ENCODE measurements around the gene PTPRM. TPM values are rescaled to one million over a fixed set of nuclear protein-coding genes. Genes with fewer than 3 reads are reported as not detected.

The PTPRM gene
- total RNA-seq, 1 experiment from 2014 or later = 14.5 TPM

- peak; percentile 21; the same call in 1 of the 2 replicates for TF ChIP-seq CEBPB (IDR thresholded peaks at IDR 0.05; ENCODE audit: low read depth)
- TF ChIP-seq CTCF (IDR thresholded peaks at IDR 0.05 in 2 of 3, conservative IDR thresholded peaks at IDR 0.05 in 1 of 3; ENCODE audit: borderline replicate concordance in 1 of 3, insufficient read depth in 1 of 3, low read depth in 2 of 3, low read length in 2 of 3) = peak; percentile 23 to 48 (median 35); a peak in 4 of 6 replicates
- peak; percentile 59; the same call in 1 of the 2 replicates for TF ChIP-seq CBX3 (IDR thresholded peaks at IDR 0.05; ENCODE audit: low read depth)
- TF ChIP-seq EZH2phosphoT487 (IDR thresholded peaks at IDR 0.05; ENCODE audit: borderline replicate concordance) = no peak
- TF ChIP-seq MAX (IDR thresholded peaks at IDR 0.05) = peak; percentile 72
- no peak for TF ChIP-seq ZBTB33 (IDR thresholded peaks at IDR 0.05; ENCODE audit: extremely low read depth, insufficient replicate concordance, low read length)
- peak; percentile 42 for TF ChIP-seq TCF7L2 (IDR thresholded peaks at IDR 0.05; ENCODE audit: borderline replicate concordance, extremely low read depth, insufficient read depth, insufficient read length)
- TF ChIP-seq RAD21 (IDR thresholded peaks at IDR 0.05; ENCODE audit: low read depth) = peak; percentile 72
- TF ChIP-seq SP1 (IDR thresholded peaks at IDR 0.05; ENCODE audit: low read depth) = peak; percentile 46
- TF ChIP-seq ELF1 (IDR thresholded peaks at IDR 0.05; ENCODE audit: borderline replicate concordance, low read depth) = no peak
- no peak for TF ChIP-seq REST (IDR thresholded peaks at IDR 0.05; ENCODE audit: low read depth)
- no peak for TF ChIP-seq EZH2 (IDR thresholded peaks at IDR 0.05)
- no peak for TF ChIP-seq ATF3 (IDR thresholded peaks at IDR 0.05)
- peak; percentile 58; the same call in 1 of the 2 replicates for TF ChIP-seq JUND (IDR thresholded peaks at IDR 0.05)
- TF ChIP-seq FOSL1 (IDR thresholded peaks at IDR 0.05; ENCODE audit: low read depth) = peak; percentile 60; the same call in 1 of the 2 replicates
- no peak for TF ChIP-seq POLR2A (IDR thresholded peaks at IDR 0.05; ENCODE audit: borderline replicate concordance, extremely low read depth, insufficient read depth, insufficient read length)
- no peak for TF ChIP-seq POLR2AphosphoS5 (IDR thresholded peaks at IDR 0.05; ENCODE audit: low read depth, low read length)
- no peaks in the 10 kb centered on the region for H3K27me3 ChIP-seq (ENCODE audit: insufficient read depth, low read length)
- H3K79me2 ChIP-seq (ENCODE audit: insufficient read depth, low read length) = no peaks in the 10 kb centered on the region
- no peaks in the 10 kb centered on the region for H3K9me3 ChIP-seq (ENCODE audit: control insufficient read depth in 1 of 2, insufficient read depth in 1 of 2, low read depth in 1 of 2, low read length in 2 of 2)
- ChIA-PET POLR2A (no interaction called here), RAD21 (ENCODE audit: low non-redundant PET in 1 of 2, low total read pairs in 2 of 2, uncharacterized antibody in 2 of 2, unreplicated experiment in 2 of 2) (no interaction called here), CTCF (interaction anchor here (1.2 kb wide), 1 partner anchor 17 kb away, joined by 3 read pairs; no protein-coding TSS in a partner anchor)
- H2AFZ ChIP-seq (ENCODE audit: low read depth, low read length, poor library complexity, severe bottlenecking) = peak overlapping the region; percentile 9
- H3K4me3 ChIP-seq (replicated peaks in 1 of 2; ENCODE audit: low read depth in 1 of 2, low read length in 2 of 2) = no peak overlapping the region
- BruUV-seq (replicated peaks) = no TSS peak
- H3K9me2 ChIP-seq (ENCODE audit: insufficient read depth) = no peaks in the 10 kb centered on the region; the same call in 1 of the 2 replicates
- peaks cover 10 to 15% of the 10 kb centered on the region in 2 experiments for H3K4me1 ChIP-seq (ENCODE audit: control insufficient read depth in 1 of 2, insufficient read depth in 2 of 2, low read length in 2 of 2)
- intact Hi-C loops (cut with micrococcal nuclease) = no loop called here
- H3K4me2 ChIP-seq (ENCODE audit: low read length) = peak overlapping the region; percentile 36
- H3K27ac ChIP-seq (ENCODE audit: low read depth, low read length) = no peak overlapping the region
- no peaks in the 10 kb centered on the region for H4K20me1 ChIP-seq (ENCODE audit: insufficient read depth)
- DNase-seq (ENCODE audit: low read depth, low spot score) = peak; percentile 71
- no peaks in the 10 kb centered on the region for H3K36me3 ChIP-seq (ENCODE audit: control insufficient read depth in 1 of 2, insufficient read depth in 2 of 2, low read length in 2 of 2)
- no peak overlapping the region for H3K9ac ChIP-seq (ENCODE audit: low read length)
- peak; percentile 100 for ATAC-seq
These were observed 305.5 kb downstream of the PTPRM start for GRCh38 chr18:7872569-7872968.

Measured in HCT116 (cell line).